GM21367 (cell line): Measurements from ENCODE around the gene LBP.
"Not testable (repeated sequence)": the region's sequence is repeated elsewhere in the genome, so short reads cannot be mapped to it uniquely, and the experiment has no call there.

Experiments
- ATAC-seq: cut with Tn5 transposase; IDR thresholded peaks from one replicate; pipeline ENCODE4 v1.9.1; 2021; ENCODE audit not compliant: unreplicated experiment

LBP gene

GRCh38 chr20:38392356-38392755 is 46.1 kb downstream of the LBP start:
- no peak for ATAC-seq

DNA sequence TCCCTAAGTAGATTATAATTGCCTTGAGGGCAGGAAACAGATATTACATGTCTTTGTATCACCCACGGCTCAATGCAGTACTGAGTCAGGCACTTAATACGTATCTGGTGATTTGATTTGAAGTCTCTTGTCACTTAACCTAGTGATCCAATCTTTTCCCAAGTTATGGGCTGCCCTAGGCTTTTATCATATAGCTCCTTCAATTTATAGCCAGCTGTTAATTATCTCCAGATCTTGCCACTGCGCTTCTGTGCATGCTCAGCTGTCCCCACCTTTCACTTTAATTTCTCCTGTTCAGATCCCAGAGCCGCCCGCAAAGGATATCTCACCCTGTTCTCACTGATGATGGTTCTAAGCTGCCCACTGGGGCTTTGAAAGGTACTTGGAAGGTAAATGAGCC is 47.0 kb downstream of the LBP start:
- no peak for ATAC-seq

- no peak for ATAC-seq
Measured at GRCh38 chr20:38395165-38395564, 48.9 kb downstream of the LBP start.

DNA sequence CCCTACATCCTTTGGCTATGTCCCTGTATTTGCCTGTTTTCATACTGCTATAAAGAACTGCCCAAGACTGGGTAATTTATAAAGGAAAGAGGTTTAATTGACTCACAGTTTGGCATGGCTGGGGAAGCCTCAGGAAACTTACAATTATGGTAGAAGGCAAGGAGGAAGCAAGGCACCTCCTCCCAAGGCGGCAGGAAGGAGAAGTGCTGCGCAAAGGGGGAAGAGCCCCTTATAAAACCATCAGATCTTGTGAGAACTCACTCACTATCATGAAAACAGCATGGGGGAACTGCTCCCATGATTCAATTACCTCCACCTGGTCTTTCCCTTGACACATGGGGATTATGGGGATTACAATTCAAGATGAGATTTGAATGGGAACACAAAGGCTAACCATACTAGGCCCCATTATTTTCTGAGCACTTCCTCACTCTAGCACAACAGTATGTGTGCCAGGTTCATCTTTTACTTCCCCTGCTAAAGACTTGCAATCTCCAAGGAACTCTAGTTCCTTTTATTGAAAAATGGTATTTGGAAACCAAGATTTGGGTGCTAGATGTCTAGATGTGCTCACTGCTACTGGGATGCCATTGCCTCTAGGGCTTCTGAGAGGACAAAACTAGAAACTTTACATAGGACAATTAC is 49.6 kb downstream of the LBP start:
- ATAC-seq = not testable (repeated sequence)

DNA sequence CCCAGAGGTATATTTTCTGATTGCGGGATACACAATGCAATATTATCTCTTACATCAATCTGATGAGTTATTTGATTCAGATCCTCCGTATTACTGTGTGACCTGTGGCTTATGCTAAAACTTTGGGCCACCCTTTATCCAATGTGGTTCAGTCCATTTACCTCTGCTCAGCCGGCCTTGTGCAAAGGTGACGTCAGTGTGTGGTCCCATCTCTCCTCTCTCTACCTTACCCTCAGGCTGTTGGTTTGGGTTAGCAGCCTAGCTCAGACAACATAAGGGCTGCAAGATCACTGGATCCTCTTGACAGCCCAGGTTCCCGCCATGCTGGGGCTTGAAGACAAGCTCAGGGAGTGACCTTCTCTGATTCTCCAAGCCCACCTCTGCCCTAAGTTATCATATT is 55.8 kb downstream of the LBP start:
- ATAC-seq = no peak

DNA sequence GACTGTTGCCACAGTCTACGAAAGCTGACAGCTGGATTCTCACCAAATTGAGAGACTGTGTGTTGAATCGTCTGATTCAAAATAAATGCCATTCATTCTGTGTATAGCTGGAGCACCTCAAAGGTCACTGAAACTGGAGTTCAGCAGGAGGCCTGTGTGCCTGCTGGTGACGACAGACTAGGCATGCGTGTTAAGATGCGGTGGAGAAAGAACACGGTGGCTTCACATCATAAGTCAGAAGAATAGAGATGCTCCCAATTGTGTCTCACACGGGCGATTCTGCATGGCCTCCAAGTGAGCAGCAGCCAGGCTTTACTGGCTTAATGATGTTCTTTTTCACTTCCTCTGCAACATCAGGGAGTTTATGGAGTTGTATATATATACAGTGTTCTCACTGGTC is 56.5 kb downstream of the LBP start:
- ATAC-seq = no peak

- no peak for ATAC-seq
Measured at GRCh38 chr20:38404016-38404415, 57.7 kb downstream of the LBP start.

GRCh38 chr20:38405132-38405531 is 58.9 kb downstream of the LBP start:
- no peak for ATAC-seq

DNA sequence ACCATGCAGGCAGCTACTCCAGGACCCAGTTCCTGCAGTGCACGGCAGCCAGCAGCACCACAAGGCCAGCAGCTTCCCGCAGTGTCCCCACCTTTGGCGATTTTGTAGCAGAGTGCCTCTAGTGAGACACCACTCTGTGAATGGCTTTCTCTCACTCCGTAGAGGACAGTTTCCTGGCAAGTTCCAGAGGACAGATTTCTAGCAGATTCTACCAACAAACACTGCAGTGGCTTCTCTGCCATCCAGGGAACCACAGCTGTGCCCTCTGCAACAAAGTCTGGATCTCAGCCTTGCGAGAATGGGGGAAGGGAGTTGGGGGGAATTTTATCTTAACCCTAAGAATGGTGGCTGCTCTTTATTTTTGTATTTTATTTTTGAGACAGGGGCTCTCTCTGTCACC is 60.2 kb downstream of the LBP start:
- ATAC-seq = no peak

DNA sequence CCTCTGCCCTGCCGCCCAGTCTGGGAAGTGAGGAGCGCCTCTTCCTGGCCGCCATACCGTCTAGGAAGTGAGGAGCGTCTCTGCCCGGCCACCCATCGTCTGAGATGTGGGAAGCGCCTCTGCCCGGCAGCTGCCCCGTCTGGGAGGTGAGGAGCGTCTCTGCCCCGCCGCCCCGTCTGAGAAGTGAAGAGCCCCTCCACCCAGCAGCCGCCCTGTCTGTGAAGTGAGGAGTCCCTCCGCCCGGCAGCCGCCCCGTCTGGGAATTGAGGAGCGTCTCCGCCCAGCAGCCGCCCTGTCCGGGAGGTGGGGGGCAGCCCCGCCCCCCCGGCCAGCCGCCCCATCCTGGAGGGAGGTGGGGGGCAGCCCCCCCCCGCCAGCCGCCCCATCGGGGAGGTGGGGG is 61.0 kb downstream of the LBP start:
- ATAC-seq = no peak

- not testable (repeated sequence) for ATAC-seq
Measured at GRCh38 chr20:38407822-38408221, 61.5 kb downstream of the LBP start.

- no peak for ATAC-seq
Measured at GRCh38 chr20:38412877-38413577, 66.7 kb downstream of the LBP start.

GRCh38 chr20:38414769-38415450 is 68.6 kb downstream of the LBP start:
- ATAC-seq = no peak

- ATAC-seq = no peak
Measured at GRCh38 chr20:38418509-38419204, 72.4 kb downstream of the LBP start.

GRCh38 chr20:38420388-38421085 is 74.3 kb downstream of the LBP start:
- no peak for ATAC-seq

DNA sequence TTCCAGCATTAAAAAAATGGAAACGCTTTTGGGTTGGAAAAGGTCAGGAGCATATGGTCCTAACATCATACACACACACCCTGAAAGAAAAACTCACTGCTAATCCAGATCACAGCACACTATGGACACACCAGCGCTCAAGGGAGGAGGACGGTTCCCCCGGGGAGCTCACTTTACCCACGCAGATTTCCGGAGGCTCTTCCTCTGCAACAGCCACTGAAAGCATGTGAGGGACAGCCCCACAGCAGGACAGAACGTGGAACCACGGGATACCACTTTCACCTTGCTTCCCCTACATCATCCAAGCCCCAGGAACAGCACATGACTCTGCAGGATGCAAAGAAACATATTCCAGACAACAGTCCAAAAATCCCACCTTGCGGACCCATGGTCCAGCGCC is 75.6 kb downstream of the LBP start:
- ATAC-seq = no peak

GRCh38 chr20:38423541-38423940 is 77.3 kb downstream of the LBP start:
- no peak for ATAC-seq

DNA sequence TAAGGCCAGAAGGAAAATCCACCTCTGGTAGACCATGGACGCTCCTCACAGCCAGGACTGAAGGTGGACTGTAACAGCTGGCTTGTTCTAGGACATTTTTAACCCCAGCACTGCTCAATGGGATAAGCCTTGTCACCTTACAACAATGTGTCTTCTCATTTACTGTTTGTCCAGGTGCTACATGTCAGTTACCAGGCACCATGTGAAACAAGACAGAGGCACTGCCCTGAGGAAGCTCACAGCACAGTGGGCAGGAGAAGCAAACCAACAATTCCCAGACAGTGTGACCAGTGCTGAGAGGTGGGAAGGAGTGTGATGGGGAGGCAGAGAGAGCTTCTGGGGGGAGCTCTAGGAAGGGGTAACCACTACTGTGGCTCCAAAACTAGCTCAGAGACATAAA is 78.1 kb downstream of the LBP start:
- no peak for ATAC-seq

- no peak for ATAC-seq
Measured at GRCh38 chr20:38426006-38426897, 80.0 kb downstream of the LBP start.
